Epithelial cell of esophagus (primary cell): ENCODE data around the gene ZNF672.

Source experiments
- DNase-seq: peaks from one replicate; pipeline ENCODE4 v3.0.0; 2010; ENCODE audit warnings: low read depth
- H3K4me3 ChIP-seq: 2 replicates; pipeline ENCODE4 v1.5.1; 2011; ENCODE audit warnings: mild to moderate bottlenecking, low read length, control low read depth
- CTCF ChIP-seq: IDR thresholded peaks from 2 replicates; pipeline ENCODE4 v1.5.1; 2011; ENCODE audit warnings: low read depth, mild to moderate bottlenecking, low read length, control low read depth, inconsistent platforms; ENCODE audit not compliant: insufficient read depth; ENCODE audit errors: missing control alignments

The ZNF672 gene

DNA sequence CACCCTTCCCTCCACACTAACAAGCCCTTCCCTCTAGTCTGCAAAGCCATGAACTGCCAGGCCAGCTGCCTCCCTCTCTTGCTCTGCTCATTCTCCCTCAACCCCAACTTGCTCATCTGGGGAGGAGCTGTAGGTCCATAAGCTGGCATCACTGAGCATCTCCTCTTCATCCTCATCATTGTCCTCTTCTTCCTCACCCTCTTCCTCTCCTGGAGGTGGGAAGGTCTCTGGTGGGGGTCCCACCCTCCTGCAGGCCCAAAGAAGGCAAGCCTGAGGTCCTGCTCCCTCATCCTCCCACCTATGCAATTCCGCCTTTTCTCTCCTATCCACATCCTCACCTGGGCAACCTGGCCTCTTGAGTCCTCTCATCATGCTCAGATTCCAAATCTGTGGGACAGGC lies 18.2 kb downstream of the ZNF672 start:
- DNase-seq, result no peak
- H3K4me3 ChIP-seq, result no peak overlapping the region
- TF ChIP-seq CTCF, result no peak

DNA sequence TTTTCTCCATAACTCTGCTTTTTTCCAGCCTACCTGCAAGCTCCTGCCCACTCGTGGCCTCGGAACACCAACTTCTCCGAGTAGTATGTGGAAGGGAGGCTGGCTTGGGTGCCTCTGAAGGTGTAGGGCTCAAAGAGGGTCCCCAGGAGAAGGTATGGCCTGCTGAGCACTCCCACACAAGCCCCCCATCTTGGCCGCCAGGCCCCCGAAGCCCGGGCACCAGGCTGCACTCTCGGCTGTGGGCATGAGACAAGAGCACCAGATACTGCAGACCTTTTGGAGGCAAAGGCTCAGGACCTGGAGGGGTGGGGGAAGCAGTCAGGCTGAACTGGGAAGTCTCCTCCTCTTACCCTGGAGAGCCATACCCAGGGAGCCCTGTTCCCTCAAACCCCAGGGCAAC lies 19.2 kb downstream of the ZNF672 start:
- H3K4me3 ChIP-seq, result peak overlapping the region; percentile 85
- no peak for TF ChIP-seq CTCF
- no peak for DNase-seq

GRCh38 chr1:248857749-248858095 lies 19.7 kb downstream of the ZNF672 start:
- H3K4me3 ChIP-seq, result peak overlapping the region; percentile 85
- DNase-seq, result no peak

DNA sequence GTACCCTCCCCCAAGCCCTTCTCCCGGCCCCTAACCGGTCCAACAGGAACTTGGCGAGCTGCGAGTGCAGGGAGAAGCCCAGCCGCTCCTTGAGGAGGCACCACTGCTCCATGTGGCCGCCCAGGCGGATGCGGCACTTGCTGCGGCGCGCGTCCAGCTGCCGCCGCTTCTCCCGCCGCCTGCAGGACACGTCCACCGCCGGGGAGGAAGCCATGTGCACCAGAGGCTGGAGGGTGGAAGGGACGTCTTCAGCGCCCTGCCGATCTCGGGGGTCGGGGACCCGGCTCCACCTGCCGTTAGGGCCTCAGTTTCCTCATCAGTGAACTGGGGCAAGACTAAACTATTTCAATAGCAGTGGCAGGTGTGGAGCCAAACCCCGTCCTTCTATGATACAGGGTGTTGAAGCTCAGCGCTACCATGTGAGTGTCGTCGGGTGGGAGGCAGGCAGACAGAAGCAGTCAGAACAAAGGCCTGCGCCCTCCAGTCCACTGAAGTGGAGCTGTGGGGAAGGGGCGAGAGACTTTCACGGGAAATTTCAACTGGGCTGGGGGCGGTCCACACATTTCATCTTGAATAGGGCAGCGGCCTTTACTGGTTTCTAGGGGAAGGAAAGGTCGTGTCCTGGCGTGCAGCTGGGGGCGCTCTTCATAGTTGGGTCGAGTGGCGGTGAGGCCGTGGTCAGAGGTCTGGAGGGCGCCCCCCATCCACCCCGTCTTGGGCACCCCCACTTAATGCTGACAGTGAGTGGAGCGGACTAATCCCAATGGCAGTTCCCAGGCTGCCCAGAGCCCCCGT lies 20.3 kb downstream of the ZNF672 start:
- TF ChIP-seq CTCF, result peak; percentile 13
- peak overlapping the region; percentile 85 for H3K4me3 ChIP-seq
- peak; percentile 82 for DNase-seq

More at GRCh38 chr1:248857749-248858095, 19.7 kb downstream of the ZNF672 start:
- TF ChIP-seq CTCF, result no peak

- H3K4me3 ChIP-seq, result peak within 1 kb of the TSS; percentile 85
- DNase-seq, result peak; percentile 98
- TF ChIP-seq CTCF, result no peak
Observed at GRCh38 chr1:248858891-248859889, 21.2 kb downstream of the ZNF672 start, which contains the start of gene ZNF692. Gene ZNF692 (minus strand): TSS chr1:248859085. CDS start chr1:248858309, 776 bp downstream.

DNA sequence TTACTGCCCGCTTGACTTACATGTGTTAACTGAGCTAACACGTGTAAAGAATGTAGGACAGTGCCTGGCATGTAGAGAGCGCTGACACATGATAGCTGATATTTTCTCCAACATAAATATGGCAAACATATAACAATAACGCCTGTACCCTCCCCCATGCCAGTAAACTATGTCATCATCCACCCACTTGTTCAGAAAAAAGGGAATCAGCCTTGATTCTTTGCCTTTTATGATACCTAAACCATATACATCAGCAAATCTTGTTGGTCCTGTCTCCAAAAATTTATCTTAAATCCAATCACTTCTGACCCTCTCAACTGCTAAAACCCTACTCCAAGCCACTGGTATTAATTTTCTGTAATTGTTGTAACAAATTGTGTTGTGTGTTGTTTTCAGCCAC lies 22.0 kb downstream of the ZNF672 start:
- DNase-seq, result no peak
- no peak for TF ChIP-seq CTCF
- H3K4me3 ChIP-seq, result no peak overlapping the region
